ENCODE data around the gene PIGM.

DNA sequence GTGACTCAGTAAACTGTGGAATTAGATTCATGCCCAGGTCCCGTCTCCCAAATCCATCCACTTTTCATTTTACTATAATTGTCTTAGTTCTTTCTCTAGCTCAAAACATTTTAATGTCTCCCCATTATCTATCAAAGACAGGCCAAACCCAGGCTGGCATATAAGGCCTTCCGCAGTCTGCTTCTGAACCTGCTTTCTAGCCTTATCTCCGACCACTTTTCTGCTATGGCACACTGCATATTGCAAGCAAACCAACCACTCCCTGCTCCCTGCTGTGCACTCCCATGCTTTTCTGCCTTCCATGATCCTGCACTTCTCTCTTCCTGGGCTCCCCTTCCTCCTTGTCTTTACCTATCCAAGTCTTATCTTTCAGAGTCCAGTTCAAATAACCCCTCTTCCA lies 17.3 kb upstream of the PIGM start:
- TF ChIP-seq, protein P1, sequence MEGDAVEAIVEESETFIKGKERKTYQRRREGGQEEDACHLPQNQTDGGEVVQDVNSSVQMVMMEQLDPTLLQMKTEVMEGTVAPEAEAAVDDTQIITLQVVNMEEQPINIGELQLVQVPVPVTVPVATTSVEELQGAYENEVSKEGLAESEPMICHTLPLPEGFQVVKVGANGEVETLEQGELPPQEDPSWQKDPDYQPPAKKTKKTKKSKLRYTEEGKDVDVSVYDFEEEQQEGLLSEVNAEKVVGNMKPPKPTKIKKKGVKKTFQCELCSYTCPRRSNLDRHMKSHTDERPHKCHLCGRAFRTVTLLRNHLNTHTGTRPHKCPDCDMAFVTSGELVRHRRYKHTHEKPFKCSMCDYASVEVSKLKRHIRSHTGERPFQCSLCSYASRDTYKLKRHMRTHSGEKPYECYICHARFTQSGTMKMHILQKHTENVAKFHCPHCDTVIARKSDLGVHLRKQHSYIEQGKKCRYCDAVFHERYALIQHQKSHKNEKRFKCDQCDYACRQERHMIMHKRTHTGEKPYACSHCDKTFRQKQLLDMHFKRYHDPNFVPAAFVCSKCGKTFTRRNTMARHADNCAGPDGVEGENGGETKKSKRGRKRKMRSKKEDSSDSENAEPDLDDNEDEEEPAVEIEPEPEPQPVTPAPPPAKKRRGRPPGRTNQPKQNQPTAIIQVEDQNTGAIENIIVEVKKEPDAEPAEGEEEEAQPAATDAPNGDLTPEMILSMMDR (IDR thresholded peaks at IDR 0.05; ENCODE audit: borderline replicate concordance, extremely low read depth, low read length, poor library complexity, severe bottlenecking): no peak
- TF ChIP-seq EZH2 (IDR thresholded peaks at IDR 0.05; ENCODE audit: borderline replicate concordance, low read depth, low read length, severe bottlenecking): no peak

Measured in DND-41 (cell line).